ENCODE results near the gene ADGRL1. TPM values are rescaled to one million over a fixed set of nuclear protein-coding genes. Genes with fewer than 3 reads are reported as not detected.

ADGRL1 gene
- total RNA-seq, 1 donor: 1.7 TPM

GRCh38 chr19:14152713-14153112, 53.3 kb downstream of the ADGRL1 start:
- no peak overlapping the region for H3K4me3 ChIP-seq (ENCODE audit: low read depth, low read length)
- no peak for DNase-seq (ENCODE audit: low read depth)
- TF ChIP-seq CTCF (IDR thresholded peaks at IDR 0.05; ENCODE audit: insufficient read depth, low read depth, low read length): no peak

- no peak for DNase-seq (ENCODE audit: low read depth)
- TF ChIP-seq CTCF (IDR thresholded peaks at IDR 0.05; ENCODE audit: insufficient read depth, low read depth, low read length): no peak
- no peak overlapping the region for H3K4me3 ChIP-seq (ENCODE audit: low read depth, low read length)
Measured at GRCh38 chr19:14150770-14151661, 55.0 kb downstream of the ADGRL1 start.

GRCh38 chr19:14150041-14150769, 55.8 kb downstream of the ADGRL1 start:
- DNase-seq (ENCODE audit: low read depth): no peak
- TF ChIP-seq CTCF (IDR thresholded peaks at IDR 0.05; ENCODE audit: insufficient read depth, low read depth, low read length): no peak
- no peak overlapping the region for H3K4me3 ChIP-seq (ENCODE audit: low read depth, low read length)

- H3K4me3 ChIP-seq (ENCODE audit: low read depth, low read length): no peak overlapping the region
- TF ChIP-seq CTCF (IDR thresholded peaks at IDR 0.05; ENCODE audit: insufficient read depth, low read depth, low read length): no peak
- DNase-seq (ENCODE audit: low read depth): peak; percentile 37
Measured at GRCh38 chr19:14149509-14149994, 56.4 kb downstream of the ADGRL1 start.

GRCh38 chr19:14148751-14149410, 57.1 kb downstream of the ADGRL1 start:
- H3K4me3 ChIP-seq (ENCODE audit: low read depth, low read length): no peak overlapping the region
- TF ChIP-seq CTCF (IDR thresholded peaks at IDR 0.05; ENCODE audit: insufficient read depth, low read depth, low read length): no peak
- no peak for DNase-seq (ENCODE audit: low read depth)

- TF ChIP-seq CTCF (IDR thresholded peaks at IDR 0.05; ENCODE audit: insufficient read depth, low read depth, low read length): peak; percentile 95
- DNase-seq (ENCODE audit: low read depth): peak; percentile 57
- no peak overlapping the region for H3K4me3 ChIP-seq (ENCODE audit: low read depth, low read length)
Measured at GRCh38 chr19:14147797-14148605, 58.0 kb downstream of the ADGRL1 start.

All from fibroblast of villous mesenchyme (primary cell).